Activated CD8-positive, alpha-beta memory T cell treated with anti-CD3 and anti-CD28 coated beads, Interleukin-2, amount 50 U/mL, for 4 hours (primary cell): ENCODE measurements around the gene NFKB1.
"Not testable (repeated sequence)": the region's sequence is repeated elsewhere in the genome, so short reads cannot be mapped to it uniquely, and the experiment has no call there.

Experiments used
- DNase-seq: peaks from one replicate; pipeline ENCODE4 v3.0.0-alpha.2; 2020

The NFKB1 gene

GRCh38 chr4:102500696-102501446 lies at the start of gene NFKB1:
TSS of gene NFKB1 (plus strand) at chr4:102501359. CDS start at chr4:102525519, 24,160 bp downstream.
- peak; percentile 90 for DNase-seq

GRCh38 chr4:102452854-102453253 lies 48.3 kb upstream of the NFKB1 start:
- DNase-seq, result no peak

- DNase-seq, result no peak
These were observed 47.3 kb upstream of the NFKB1 start for GRCh38 chr4:102453827-102454226.

GRCh38 chr4:102454268-102454667 lies 46.9 kb upstream of the NFKB1 start:
- DNase-seq, result no peak

GRCh38 chr4:102454981-102455685 lies 46.0 kb upstream of the NFKB1 start:
- no peak for DNase-seq

GRCh38 chr4:102455750-102456149 lies 45.4 kb upstream of the NFKB1 start:
- no peak for DNase-seq

- no peak for DNase-seq
These were observed 34.9 kb upstream of the NFKB1 start for GRCh38 chr4:102466298-102466697.

GRCh38 chr4:102469806-102470205 lies 31.4 kb upstream of the NFKB1 start:
- DNase-seq, result no peak

- DNase-seq, result no peak
These were observed 28.6 kb upstream of the NFKB1 start for GRCh38 chr4:102472441-102473013.

- DNase-seq, result no peak
These were observed 27.7 kb upstream of the NFKB1 start for GRCh38 chr4:102473476-102473875.

- DNase-seq, result no peak
These were observed 26.2 kb upstream of the NFKB1 start for GRCh38 chr4:102474736-102475504.

- no peak for DNase-seq
These were observed 23.5 kb upstream of the NFKB1 start for GRCh38 chr4:102477657-102478056.

- no peak for DNase-seq
These were observed 23.0 kb upstream of the NFKB1 start for GRCh38 chr4:102478186-102478585.

- DNase-seq, result not testable (repeated sequence)
These were observed 21.3 kb upstream of the NFKB1 start for GRCh38 chr4:102479832-102480231.

GRCh38 chr4:102483120-102483519 lies 18.0 kb upstream of the NFKB1 start:
- DNase-seq, result no peak

- DNase-seq, result not testable (repeated sequence)
These were observed 17.0 kb upstream of the NFKB1 start for GRCh38 chr4:102483990-102484692.

- DNase-seq, result no peak
These were observed 8.5 kb upstream of the NFKB1 start for GRCh38 chr4:102492531-102493241.

- no peak for DNase-seq
These were observed 7.9 kb upstream of the NFKB1 start for GRCh38 chr4:102493257-102493656.

GRCh38 chr4:102493794-102494193 lies 7.4 kb upstream of the NFKB1 start:
- DNase-seq, result no peak

GRCh38 chr4:102494603-102495002 lies 6.6 kb upstream of the NFKB1 start:
- DNase-seq, result no peak

GRCh38 chr4:102497986-102498385 lies 3.2 kb upstream of the NFKB1 start:
- no peak for DNase-seq

GRCh38 chr4:102500352-102500695 lies 835 bp upstream of the NFKB1 start:
- peak; percentile 22 for DNase-seq
